HG03521 (cell line): ENCODE results near the gene INPP4B.

Experiments used
- ATAC-seq: cut with Tn5 transposase; IDR thresholded peaks from one replicate; pipeline ENCODE4 v1.9.1; 2021; ENCODE audit warnings: mild to moderate bottlenecking, moderate library complexity; ENCODE audit not compliant: unreplicated experiment

INPP4B gene

GRCh38 chr4:142271832-142272231, 574.3 kb downstream of the INPP4B start:
- ATAC-seq, result no peak

- ATAC-seq, result no peak
Measured at GRCh38 chr4:142267101-142267500, 579.0 kb downstream of the INPP4B start.

- ATAC-seq, result no peak
Measured at GRCh38 chr4:142265946-142266345, 580.2 kb downstream of the INPP4B start.

- ATAC-seq, result no peak
Measured at GRCh38 chr4:142265536-142265935, 580.6 kb downstream of the INPP4B start.

- no peak for ATAC-seq
Measured at GRCh38 chr4:142264961-142265360, 581.1 kb downstream of the INPP4B start.

- no peak for ATAC-seq
Measured at GRCh38 chr4:142262956-142263355, 583.1 kb downstream of the INPP4B start.

- ATAC-seq, result no peak
Measured at GRCh38 chr4:142248946-142249345, 597.2 kb downstream of the INPP4B start.

- ATAC-seq, result no peak
Measured at GRCh38 chr4:142243255-142243654, 602.8 kb downstream of the INPP4B start.

- no peak for ATAC-seq
Measured at GRCh38 chr4:142242156-142242555, 603.9 kb downstream of the INPP4B start.

GRCh38 chr4:142238589-142238988, 607.5 kb downstream of the INPP4B start:
- no peak for ATAC-seq

- ATAC-seq, result no peak
Measured at GRCh38 chr4:142236268-142236667, 609.8 kb downstream of the INPP4B start.

GRCh38 chr4:142231787-142232186, 614.3 kb downstream of the INPP4B start:
- no peak for ATAC-seq

GRCh38 chr4:142230991-142231390, 615.1 kb downstream of the INPP4B start:
- ATAC-seq, result no peak

- ATAC-seq, result no peak
Measured at GRCh38 chr4:142226014-142226413, 620.1 kb downstream of the INPP4B start.

GRCh38 chr4:142222127-142222526, 624.0 kb downstream of the INPP4B start:
- ATAC-seq, result no peak

- ATAC-seq, result no peak
Measured at GRCh38 chr4:142218726-142219125, 627.4 kb downstream of the INPP4B start.

GRCh38 chr4:142211444-142211843, 634.7 kb downstream of the INPP4B start:
- no peak for ATAC-seq

- no peak for ATAC-seq
Measured at GRCh38 chr4:142203505-142203904, 642.6 kb downstream of the INPP4B start.

GRCh38 chr4:142202404-142203332, 643.4 kb downstream of the INPP4B start:
- no peak for ATAC-seq

GRCh38 chr4:142201041-142201440, 645.1 kb downstream of the INPP4B start:
- no peak for ATAC-seq

GRCh38 chr4:142194905-142195304, 651.2 kb downstream of the INPP4B start:
- ATAC-seq, result no peak

- ATAC-seq, result no peak
Measured at GRCh38 chr4:142191901-142192300, 654.2 kb downstream of the INPP4B start.

GRCh38 chr4:142181021-142181420, 665.1 kb downstream of the INPP4B start:
- ATAC-seq, result no peak
